Measurements from ENCODE around the gene SAFB. TPM values are rescaled to one million over a fixed set of nuclear protein-coding genes. Genes with fewer than 3 reads are reported as not detected.

Gene SAFB
- 18.4 and 19.5 TPM in 2 replicates for total RNA-seq (2014; rRNA removed; shearing (Covaris generic))

GRCh38 chr19:5622465-5623396, at the start of gene SAFB, which contains the start of gene SAFB2:
Gene SAFB (plus strand): TSS chr19:5623083. CDS start chr19:5623206, 123 bp downstream.
Gene SAFB2 (minus strand): TSS chr19:5622776. CDS start chr19:5622715, 61 bp downstream.
- peak; percentile 99 for DNase-seq (ENCODE audit: low spot score)

- DNase-seq (ENCODE audit: low spot score), result no peak
Observed at GRCh38 chr19:5575590-5575989, 47.3 kb upstream of the SAFB start.

- no peak for DNase-seq (ENCODE audit: low spot score)
Observed at GRCh38 chr19:5578097-5578846, 44.6 kb upstream of the SAFB start.

GRCh38 chr19:5579286-5579685, 43.6 kb upstream of the SAFB start:
- DNase-seq (ENCODE audit: low spot score), result no peak

GRCh38 chr19:5579697-5580096, 43.2 kb upstream of the SAFB start:
- no peak for DNase-seq (ENCODE audit: low spot score)

- peak; percentile 48 for DNase-seq (ENCODE audit: low spot score)
Observed at GRCh38 chr19:5580161-5580571, 42.7 kb upstream of the SAFB start.

GRCh38 chr19:5585461-5586299, 37.2 kb upstream of the SAFB start:
- no peak for DNase-seq (ENCODE audit: low spot score)

GRCh38 chr19:5586300-5587070, 36.4 kb upstream of the SAFB start:
- DNase-seq (ENCODE audit: low spot score), result no peak

GRCh38 chr19:5587071-5587455, 35.8 kb upstream of the SAFB start:
- no peak for DNase-seq (ENCODE audit: low spot score)

- no peak for DNase-seq (ENCODE audit: low spot score)
Observed at GRCh38 chr19:5587661-5588060, 35.2 kb upstream of the SAFB start.

GRCh38 chr19:5588441-5588840, 34.4 kb upstream of the SAFB start:
- no peak for DNase-seq (ENCODE audit: low spot score)

GRCh38 chr19:5588906-5589676, 33.8 kb upstream of the SAFB start:
- no peak for DNase-seq (ENCODE audit: low spot score)

- no peak for DNase-seq (ENCODE audit: low spot score)
Observed at GRCh38 chr19:5590151-5590864, 32.6 kb upstream of the SAFB start.

- DNase-seq (ENCODE audit: low spot score), result no peak
Observed at GRCh38 chr19:5590865-5591154, 32.1 kb upstream of the SAFB start.

- DNase-seq (ENCODE audit: low spot score), result no peak
Observed at GRCh38 chr19:5591476-5591875, 31.4 kb upstream of the SAFB start.

GRCh38 chr19:5592531-5593342, 30.1 kb upstream of the SAFB start:
- no peak for DNase-seq (ENCODE audit: low spot score)

- no peak for DNase-seq (ENCODE audit: low spot score)
Observed at GRCh38 chr19:5593343-5594255, 29.3 kb upstream of the SAFB start.

- no peak for DNase-seq (ENCODE audit: low spot score)
Observed at GRCh38 chr19:5594521-5594950, 28.3 kb upstream of the SAFB start.

All from H4 (cell line).